CD4-positive, alpha-beta T cell (primary cell): Measurements from ENCODE around the gene FKTN. TPM values are rescaled to one million over a fixed set of nuclear protein-coding genes. Genes with fewer than 3 reads are reported as not detected.

Experiments used
- ATAC-seq: fragments of 200-7000 bp; cut with Tn5 transposase; one replicate; pipeline ENCODE4 v1.10.0; 2022; ENCODE audit warnings: mild to moderate bottlenecking; ENCODE audit not compliant: poor library complexity
- CTCF ChIA-PET: fragments of 350-600 bp; sonication (Branson Sonifier 250); formaldehyde crosslinking; loops from one replicate; lab custom pipeline; 2021; ENCODE audit warnings: antibody characterized with exemption, inconsistent platforms; lab: Charles Lee
- POLR2A ChIA-PET: fragments of 350-600 bp; sonication (Branson Sonifier 250); formaldehyde crosslinking; loops from one replicate; lab custom pipeline; 2021; ENCODE audit warnings: antibody characterized with exemption, inconsistent platforms; lab: Charles Lee
- DNase-seq, 14 experiments: peaks; one replicate each; pipeline ENCODE4 v3.0.0-alpha.2; 2013 to 2020; ENCODE audit warnings: mixed read lengths in 2 of 14
- H3K27ac ChIP-seq, 2 donors: one replicate each; pipeline versions ENCODE4 v1.5.1 to v1.7.0; 2013; ENCODE audit warnings: low read length in 2 of 2, low read depth in 1 of 2, mild to moderate bottlenecking in 1 of 2
- H3K27me3 ChIP-seq, 2 experiments: 1 replicate in 1 of 2; 2 replicates in 1 of 2; pipeline versions ENCODE4 v1.6.1 to v1.7.0; 2013; ENCODE audit warnings: low read length in 2 of 2, control low read depth in 1 of 2, mild to moderate bottlenecking in 1 of 2, moderate library complexity in 1 of 2; ENCODE audit not compliant: insufficient read depth in 2 of 2, control insufficient read depth in 1 of 2
- H3K36me3 ChIP-seq: one replicate; pipeline ENCODE4 v1.6.1; 2013; ENCODE audit warnings: low read length, control low read depth; ENCODE audit not compliant: insufficient read depth
- H3K4me1 ChIP-seq: one replicate; pipeline ENCODE4 v1.6.1; 2013; ENCODE audit warnings: low read length, control low read depth; ENCODE audit not compliant: insufficient read depth
- H3K4me3 ChIP-seq: one replicate; pipeline ENCODE4 v1.5.1; 2013; ENCODE audit warnings: mild to moderate bottlenecking, low read length, moderate library complexity
- H3K9me3 ChIP-seq, 2 experiments: 1 replicate in 1 of 2; 2 replicates in 1 of 2; pipeline versions ENCODE4 v1.6.1 to v1.7.0; 2013; ENCODE audit warnings: low read length in 2 of 2, mild to moderate bottlenecking in 2 of 2, control low read depth in 1 of 2, moderate library complexity in 1 of 2; ENCODE audit not compliant: control insufficient read depth in 1 of 2, insufficient read depth in 1 of 2
- H3K27ac Mint-ChIP-seq: one replicate; pipeline ENCODE4 v1.8.0; 2020; ENCODE audit warnings: mixed read lengths
- H3K27me3 Mint-ChIP-seq: one replicate; pipeline ENCODE4 v1.8.0; 2021; ENCODE audit warnings: mixed read lengths
- H3K36me3 Mint-ChIP-seq: one replicate; pipeline ENCODE4 v1.8.0; 2021; ENCODE audit warnings: low read depth, mixed read lengths
- H3K4me1 Mint-ChIP-seq: one replicate; pipeline ENCODE4 v1.8.0; 2021; ENCODE audit warnings: low read depth, mixed read lengths
- H3K4me3 Mint-ChIP-seq: one replicate; pipeline ENCODE4 v1.8.0; 2020; ENCODE audit warnings: mild to moderate bottlenecking, mixed read lengths
- H3K9me3 Mint-ChIP-seq: one replicate; pipeline ENCODE4 v1.8.0; 2020; ENCODE audit warnings: mixed read lengths
- CTCF ChIP-seq: fragments of 200-600 bp; IDR thresholded peaks from one replicate; pipeline ENCODE4 v1.8.0; 2022; ENCODE audit warnings: antibody characterized with exemption, mild to moderate bottlenecking
- intact Hi-C, 2 experiments: fragments of 100-400 bp; cut with DNase I in 1 of 2; cut with micrococcal nuclease in 1 of 2; formaldehyde crosslinking; loops; one replicate each; pipeline versions ENCODE4 v1.15.1 to v1.9.0; 2023 to 2025; cut with DNase I, micrococcal nuclease
- total RNA-seq, 174 experiments: library from RNA in 2 of 174; stranded (reverse) in 2 of 174; gene quantifications; one replicate each; pipeline ENCODE4 v1.2.3 and lab custom pipeline; 2021 to 2026

Gene FKTN
- total RNA-seq, 2 experiments from 2014 or later, result 5.7 to 5.8 TPM

- no peaks in the 10 kb centered on the region for H3K4me1 Mint-ChIP-seq
- POLR2A ChIA-PET, result no interaction called here
- no peak overlapping the region for H3K27ac ChIP-seq
- no peaks in the 10 kb centered on the region for H3K9me3 Mint-ChIP-seq
- H3K4me3 ChIP-seq, result no peak overlapping the region
- TF ChIP-seq CTCF, result no peak
- CTCF ChIA-PET, result no interaction called here
- no peak overlapping the region for H3K4me3 Mint-ChIP-seq
- no peaks in the 10 kb centered on the region for H3K36me3 ChIP-seq
- ATAC-seq (no peak), DNase-seq (no peak)
- H3K4me1 ChIP-seq, result no peaks in the 10 kb centered on the region
- no peak overlapping the region for H3K27ac Mint-ChIP-seq
- no peaks in the 10 kb centered on the region for H3K27me3 ChIP-seq
- H3K27me3 Mint-ChIP-seq, result peaks cover 10% of the 10 kb centered on the region
- H3K9me3 ChIP-seq, result no peaks in the 10 kb centered on the region
- intact Hi-C loops, result no loop called here
- no peaks in the 10 kb centered on the region for H3K36me3 Mint-ChIP-seq
Measured at GRCh38 chr9:105667867-105668266, 109.9 kb downstream of the FKTN start.

- POLR2A ChIA-PET, result no interaction called here
- intact Hi-C loops, result loop anchor here in 1 of 2 experiments (2.0 kb wide), 1 partner anchor 42 kb away; no protein-coding TSS in a partner anchor
- no peaks in the 10 kb centered on the region for H3K9me3 Mint-ChIP-seq
Measured at GRCh38 chr9:105670315-105670714, 112.4 kb downstream of the FKTN start.

GRCh38 chr9:105670775-105671174 lies 112.8 kb downstream of the FKTN start:
- Mint-ChIP-seq H3K27me3 (peaks cover 10% of the 10 kb centered on the region), H3K4me1 (no peaks in the 10 kb centered on the region), H3K27ac (no peak overlapping the region), H3K36me3 (no peaks in the 10 kb centered on the region), H3K9me3 (no peaks in the 10 kb centered on the region), H3K4me3 (no peak overlapping the region)
- H3K4me3 ChIP-seq, result no peak overlapping the region
- no peaks in the 10 kb centered on the region for H3K9me3 ChIP-seq
- ChIA-PET POLR2A (no interaction called here), CTCF (no interaction called here)
- DNase-seq (no peak), ATAC-seq (no peak)
- TF ChIP-seq CTCF, result no peak
- H3K27me3 ChIP-seq, result no peaks in the 10 kb centered on the region
- H3K27ac ChIP-seq, result no peak overlapping the region
- no peaks in the 10 kb centered on the region for H3K4me1 ChIP-seq
- intact Hi-C loops, result loop anchor here in 1 of 2 experiments (2.0 kb wide), 1 partner anchor 42 kb away; no protein-coding TSS in a partner anchor
- no peaks in the 10 kb centered on the region for H3K36me3 ChIP-seq

More at GRCh38 chr9:105670315-105670714, 112.4 kb downstream of the FKTN start:
- H3K27ac ChIP-seq, result no peak overlapping the region
- H3K9me3 ChIP-seq, result no peaks in the 10 kb centered on the region
- H3K27me3 ChIP-seq, result no peaks in the 10 kb centered on the region
- Mint-ChIP-seq H3K27ac (no peak overlapping the region), H3K36me3 (no peaks in the 10 kb centered on the region), H3K27me3 (peaks cover 10% of the 10 kb centered on the region), H3K4me1 (no peaks in the 10 kb centered on the region), H3K4me3 (no peak overlapping the region)
- ATAC-seq, result no peak
- TF ChIP-seq CTCF, result no peak
- CTCF ChIA-PET, result no interaction called here
- DNase-seq, result no peak
- H3K4me3 ChIP-seq, result no peak overlapping the region
- H3K4me1 ChIP-seq, result no peaks in the 10 kb centered on the region
- H3K36me3 ChIP-seq, result no peaks in the 10 kb centered on the region
